22Rv1 (cell line): ENCODE measurements around the gene TNFRSF12A.

ENCODE experiments used
- H3K27ac ChIP-seq: fragments of 450-650 bp; 2 replicates; pipeline ENCODE4 v1.5.1; 2017
- CTCF ChIP-seq: fragments of 450-650 bp; IDR thresholded peaks from 2 replicates; pipeline ENCODE4 v1.5.1; 2017; ENCODE audit warnings: mild to moderate bottlenecking
- ZFX ChIP-seq: fragments of 450-650 bp; IDR thresholded peaks from 2 replicates; pipeline ENCODE4 v1.6.1; 2017; ENCODE audit warnings: antibody characterized with exemption, borderline replicate concordance

Gene TNFRSF12A

GRCh38 chr16:3020247-3020603 is at the start of gene TNFRSF12A:
Gene TNFRSF12A (plus strand): TSS chr16:3020368. CDS start chr16:3020398, 30 bp downstream.
- peak within 1 kb of the TSS; percentile 88 for H3K27ac ChIP-seq
- TF ChIP-seq ZFX: no peak
- TF ChIP-seq CTCF: peak; percentile 9; the same call in 1 of the 2 replicates

GRCh38 chr16:2970563-2970962 is 49.6 kb upstream of the TNFRSF12A start:
- H3K27ac ChIP-seq: peak overlapping the region; percentile 99
- no peak for TF ChIP-seq CTCF
- no peak for TF ChIP-seq ZFX

GRCh38 chr16:2971134-2971984 is 48.8 kb upstream of the TNFRSF12A start:
- peak overlapping the region; percentile 99 for H3K27ac ChIP-seq

GRCh38 chr16:2971985-2972784 is 48.0 kb upstream of the TNFRSF12A start:
- TF ChIP-seq CTCF: no peak
- no peak for TF ChIP-seq ZFX
- H3K27ac ChIP-seq: peak overlapping the region; percentile 99

More at GRCh38 chr16:2971134-2971984, 48.8 kb upstream of the TNFRSF12A start:
- TF ChIP-seq ZFX (no peak), CTCF (no peak)

GRCh38 chr16:2973093-2973492 is 47.1 kb upstream of the TNFRSF12A start:
- H3K27ac ChIP-seq: peak overlapping the region; percentile 99
- TF ChIP-seq CTCF: no peak
- no peak for TF ChIP-seq ZFX

- H3K27ac ChIP-seq: peak overlapping the region; percentile 99
- TF ChIP-seq ZFX: no peak
- no peak for TF ChIP-seq CTCF
Observed at GRCh38 chr16:2973605-2974318, 46.4 kb upstream of the TNFRSF12A start.
